CD4-positive, alpha-beta T cell treated with Interferon gamma for 1 hour (primary cell): ENCODE measurements around the gene PTHLH.

Experiments
- DNase-seq: peaks from one replicate; pipeline ENCODE4 v3.0.0-alpha.2; 2020

The PTHLH gene

GRCh38 chr12:27934276-27934675 is 38.3 kb downstream of the PTHLH start:
- no peak for DNase-seq

DNA sequence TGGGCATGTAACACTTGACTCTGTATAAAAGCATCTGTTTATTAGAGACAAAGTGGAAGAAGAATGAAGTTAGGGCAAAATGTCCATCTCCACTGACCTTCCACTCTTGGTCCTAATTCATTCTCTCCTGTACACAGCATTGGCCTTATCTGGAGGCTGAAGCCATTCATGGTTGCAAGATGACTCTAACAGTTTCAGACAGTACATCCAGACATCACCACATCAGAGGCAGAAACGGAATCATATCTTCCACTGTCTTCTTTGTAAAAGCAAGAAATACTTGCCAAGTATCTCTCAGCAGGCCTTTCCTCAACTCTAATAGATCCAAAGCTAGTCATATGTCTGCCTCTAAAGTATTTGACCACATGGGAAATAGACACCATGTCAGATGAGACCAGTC is 41.1 kb downstream of the PTHLH start:
- DNase-seq, result no peak

DNA sequence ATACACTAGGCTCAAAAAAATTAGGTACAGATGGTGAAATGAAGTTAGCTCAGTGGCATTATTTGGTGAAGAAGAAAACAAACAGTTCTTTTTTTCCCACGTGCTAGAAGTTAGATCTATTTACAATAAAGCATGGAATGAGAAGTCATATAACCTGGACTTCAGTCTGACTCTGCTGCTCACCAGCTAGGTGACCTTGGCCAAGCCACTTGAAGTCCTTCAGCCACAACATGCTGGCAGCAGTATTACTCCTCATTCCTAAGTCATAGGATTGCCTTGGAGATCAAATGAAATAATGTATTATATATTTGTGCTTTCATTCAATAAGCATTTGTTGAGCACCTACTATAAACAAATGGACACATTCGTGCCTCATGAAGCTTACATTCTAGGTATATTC is 45.2 kb downstream of the PTHLH start:
- DNase-seq, result no peak

DNA sequence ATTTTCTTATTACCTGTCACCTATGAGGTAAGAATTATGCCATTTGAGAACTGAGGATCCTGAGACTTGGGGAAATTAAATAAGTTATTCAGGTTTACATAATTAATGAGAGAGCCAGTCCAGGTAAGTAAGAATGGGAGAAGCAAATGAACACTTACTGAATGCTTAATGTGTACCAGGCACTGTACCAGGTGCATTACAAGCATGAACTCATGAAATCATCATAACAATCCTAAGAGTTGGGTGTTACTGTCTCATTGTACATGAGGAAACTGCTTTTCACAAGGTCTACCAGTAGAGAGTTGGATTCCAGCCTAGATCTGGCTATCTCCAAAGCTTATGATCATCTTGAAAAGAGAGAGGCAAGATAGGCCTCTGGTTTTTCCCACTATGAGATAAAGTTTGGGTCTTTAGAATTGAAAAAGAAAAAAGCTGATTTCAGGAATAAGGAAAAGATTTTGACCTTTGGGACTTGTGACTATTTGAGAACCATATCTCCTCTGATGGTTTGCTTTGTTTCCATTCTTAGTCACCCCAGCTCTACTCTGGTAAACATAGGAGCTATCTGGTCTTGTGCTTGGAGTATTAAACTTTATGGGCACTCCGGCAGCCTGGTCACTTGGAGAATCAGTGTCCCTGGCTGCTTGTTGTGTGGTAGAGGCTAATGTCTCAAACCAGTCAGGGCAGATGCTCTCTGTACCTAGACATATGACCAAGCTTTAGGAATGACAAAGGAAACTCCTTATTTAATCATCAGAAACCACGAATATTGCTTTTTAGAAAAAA is 48.0 kb downstream of the PTHLH start:
- no peak for DNase-seq

DNA sequence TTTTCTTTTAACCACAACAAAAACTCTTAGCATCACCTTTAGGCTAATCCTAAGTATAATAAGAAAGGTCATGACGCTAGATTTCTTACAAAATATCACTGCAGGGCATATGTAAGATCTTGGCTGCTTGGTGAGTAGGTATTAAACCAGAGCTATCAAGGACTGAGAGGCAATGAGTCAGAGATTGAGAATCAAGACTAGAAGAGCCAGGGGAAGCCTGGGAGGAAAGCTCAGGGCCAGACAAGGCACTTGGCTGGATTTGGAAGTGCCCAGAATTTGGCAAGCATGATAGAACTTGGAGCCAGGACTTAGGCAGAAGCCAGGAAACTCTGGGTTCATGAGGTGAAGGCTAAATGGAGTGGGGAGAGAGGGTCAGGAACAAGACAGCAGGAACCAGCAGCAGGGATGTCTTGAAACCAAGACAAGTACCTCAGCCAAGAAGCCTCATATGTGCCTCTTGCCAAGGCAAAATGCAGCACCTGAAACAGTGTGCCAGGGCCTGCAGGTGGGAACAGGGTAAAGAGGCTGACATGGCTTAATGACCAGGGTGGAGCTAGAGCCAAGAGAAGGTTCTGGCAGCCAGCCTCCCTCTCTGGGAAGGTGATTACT is 49.9 kb downstream of the PTHLH start:
- DNase-seq, result no peak

- no peak for DNase-seq
These were observed 52.8 kb downstream of the PTHLH start for GRCh38 chr12:27919671-27920235.

DNA sequence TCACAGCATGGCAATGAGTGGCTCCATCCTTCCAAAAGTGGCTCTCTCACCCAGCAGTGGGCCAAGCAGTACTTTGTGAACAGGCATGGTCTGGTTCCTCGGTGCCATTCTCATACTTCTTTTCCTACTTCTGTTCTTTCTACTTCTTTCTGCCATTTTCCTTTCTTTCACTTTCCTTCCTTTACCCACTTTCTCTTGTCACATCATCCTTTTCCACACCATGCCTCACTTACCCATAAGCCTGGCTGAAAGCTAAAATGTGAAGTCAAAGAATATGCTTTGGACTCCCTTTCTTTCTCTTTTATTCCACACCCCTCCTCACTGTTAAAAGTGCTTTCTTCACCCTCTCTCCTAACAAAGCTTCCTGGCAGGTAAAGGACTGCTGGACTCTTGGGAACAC is 57.0 kb downstream of the PTHLH start:
- DNase-seq, result no peak

GRCh38 chr12:27915021-27915420 is 57.5 kb downstream of the PTHLH start:
- DNase-seq, result no peak

DNA sequence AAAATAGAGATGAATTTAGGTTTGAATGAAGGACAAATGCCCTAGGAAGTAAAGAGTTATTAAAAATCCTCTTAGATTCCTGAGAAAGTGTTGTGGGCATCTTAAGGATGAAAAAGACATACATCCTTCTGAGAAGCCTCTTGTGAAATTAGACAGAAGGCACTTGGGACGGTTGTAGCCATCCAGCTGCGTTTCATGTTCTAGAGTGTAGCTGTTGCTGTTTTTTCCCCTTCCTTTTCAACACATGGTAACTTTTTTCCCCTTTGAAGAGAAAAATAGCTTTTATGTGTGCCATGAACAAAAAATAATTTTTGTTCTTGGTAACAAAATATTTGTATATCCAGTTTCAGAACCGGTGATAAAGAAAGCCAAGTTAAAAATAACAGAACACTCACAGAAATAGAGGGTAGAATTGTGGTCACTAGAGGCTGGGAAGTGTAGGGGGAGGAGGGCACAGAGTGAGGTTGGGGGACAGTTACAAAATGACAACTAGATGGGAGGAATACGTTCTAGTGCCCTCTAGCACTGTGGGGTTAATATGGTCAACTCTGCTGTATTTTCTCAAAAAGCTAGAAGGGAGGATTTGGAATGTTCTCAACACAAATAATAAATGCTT is 58.4 kb downstream of the PTHLH start:
- DNase-seq, result no peak

DNA sequence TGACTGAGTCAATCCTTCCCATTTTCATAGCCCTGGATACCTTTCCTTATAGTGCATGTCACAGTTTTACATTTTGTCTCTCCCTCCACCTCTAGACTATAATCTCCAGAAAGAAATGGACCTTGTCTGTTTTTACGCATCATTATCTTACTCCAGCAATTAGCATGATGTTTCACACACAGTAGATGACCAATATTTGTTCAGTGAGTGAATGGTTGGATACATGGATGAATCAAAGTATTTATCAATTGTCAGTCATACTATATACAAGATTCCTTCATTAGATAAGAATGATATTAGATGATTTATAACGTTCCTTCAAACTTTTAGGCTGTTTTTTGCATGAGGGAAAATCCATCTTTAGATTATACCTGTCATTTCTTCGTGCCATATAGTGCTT is 61.1 kb downstream of the PTHLH start:
- DNase-seq, result no peak
